CD4-positive, alpha-beta T cell treated with Interleukin-6 for 4 hours (primary cell): ENCODE measurements around the gene HS6ST2.
"Not testable (repeated sequence)": the region's sequence is repeated elsewhere in the genome, so short reads cannot be mapped to it uniquely, and the experiment has no call there.

ENCODE experiments used
- DNase-seq: peaks from one replicate; pipeline ENCODE4 v3.0.0-alpha.2; 2020; ENCODE audit warnings: mixed read lengths

Gene HS6ST2

GRCh38 chrX:132958091-132958703 lies at the start of gene HS6ST2:
Gene HS6ST2, minus strand, starts transcription at chrX:132958629.
- no peak for DNase-seq

GRCh38 chrX:133007458-133007857 lies 49.0 kb upstream of the HS6ST2 start:
- DNase-seq, result no peak

GRCh38 chrX:133005616-133006015 lies 47.2 kb upstream of the HS6ST2 start:
- no peak for DNase-seq

GRCh38 chrX:133005042-133005441 lies 46.6 kb upstream of the HS6ST2 start:
- DNase-seq, result no peak

GRCh38 chrX:132999209-132999608 lies 40.8 kb upstream of the HS6ST2 start:
- DNase-seq, result no peak

- no peak for DNase-seq
Observed at GRCh38 chrX:132990835-132991234, 32.4 kb upstream of the HS6ST2 start.

GRCh38 chrX:132986556-132986955 lies 28.1 kb upstream of the HS6ST2 start:
- DNase-seq, result no peak

- no peak for DNase-seq
Observed at GRCh38 chrX:132984058-132984650, 25.7 kb upstream of the HS6ST2 start.

- no peak for DNase-seq
Observed at GRCh38 chrX:132983496-132983895, 25.1 kb upstream of the HS6ST2 start.

- DNase-seq, result not testable (repeated sequence)
Observed at GRCh38 chrX:132980035-132980434, 21.6 kb upstream of the HS6ST2 start.

- DNase-seq, result no peak
Observed at GRCh38 chrX:132968296-132968949, 10.0 kb upstream of the HS6ST2 start.

- DNase-seq, result no peak
Observed at GRCh38 chrX:132967049-132967448, 8.6 kb upstream of the HS6ST2 start.

GRCh38 chrX:132965461-132965860 lies 7.0 kb upstream of the HS6ST2 start:
- no peak for DNase-seq

- no peak for DNase-seq
Observed at GRCh38 chrX:132961511-132961910, 3.1 kb upstream of the HS6ST2 start.

GRCh38 chrX:132957211-132958090 lies 978 bp downstream of the HS6ST2 start:
- no peak for DNase-seq

GRCh38 chrX:132956421-132957210 lies 1.8 kb downstream of the HS6ST2 start:
- no peak for DNase-seq

GRCh38 chrX:132955690-132956089 lies 2.7 kb downstream of the HS6ST2 start:
- DNase-seq, result no peak

- no peak for DNase-seq
Observed at GRCh38 chrX:132954323-132954722, 4.1 kb downstream of the HS6ST2 start.

GRCh38 chrX:132953354-132953753 lies 5.1 kb downstream of the HS6ST2 start:
- DNase-seq, result no peak

GRCh38 chrX:132948648-132949260 lies 9.7 kb downstream of the HS6ST2 start:
- DNase-seq, result no peak

GRCh38 chrX:132945055-132945599 lies 13.3 kb downstream of the HS6ST2 start:
- DNase-seq, result not testable (repeated sequence)
